ENCODE results near the gene HIVEP3.

Gene HIVEP3

DNA sequence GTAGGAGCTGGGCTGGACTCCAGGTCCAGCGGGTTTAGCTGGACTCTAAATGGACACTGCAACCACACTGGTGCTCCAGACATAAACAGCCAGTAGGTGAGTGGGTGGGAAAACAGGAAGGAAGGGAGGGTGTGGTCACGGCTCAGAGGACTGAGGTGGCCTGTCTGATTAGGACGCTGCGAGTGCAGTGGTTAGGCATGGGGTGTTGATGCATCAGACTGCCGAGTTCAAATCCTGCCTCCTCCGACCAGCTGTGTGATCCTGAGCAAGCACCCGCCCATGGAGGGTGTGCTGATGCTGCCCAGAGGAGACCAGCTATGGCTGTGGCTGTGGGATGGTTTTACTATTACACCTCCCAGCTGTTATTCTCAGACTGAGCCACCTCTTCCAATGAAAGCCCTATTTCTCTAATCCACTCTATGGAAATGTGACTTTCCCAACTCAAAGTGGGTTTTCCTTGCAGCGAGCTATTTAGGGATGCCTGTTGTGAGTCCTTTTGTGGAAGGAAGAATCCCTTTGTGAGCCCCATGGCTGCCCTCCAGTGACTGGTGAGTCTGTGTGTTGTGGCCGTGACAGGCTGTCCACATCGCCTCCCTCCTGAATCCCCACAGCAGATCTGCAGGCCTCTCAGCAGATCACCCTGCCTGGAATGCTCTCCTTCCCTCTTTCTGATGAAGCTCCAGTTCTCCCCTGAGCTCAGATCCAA, 377.7 kb downstream of the HIVEP3 start:
- DNase-seq, result no peak

DNA sequence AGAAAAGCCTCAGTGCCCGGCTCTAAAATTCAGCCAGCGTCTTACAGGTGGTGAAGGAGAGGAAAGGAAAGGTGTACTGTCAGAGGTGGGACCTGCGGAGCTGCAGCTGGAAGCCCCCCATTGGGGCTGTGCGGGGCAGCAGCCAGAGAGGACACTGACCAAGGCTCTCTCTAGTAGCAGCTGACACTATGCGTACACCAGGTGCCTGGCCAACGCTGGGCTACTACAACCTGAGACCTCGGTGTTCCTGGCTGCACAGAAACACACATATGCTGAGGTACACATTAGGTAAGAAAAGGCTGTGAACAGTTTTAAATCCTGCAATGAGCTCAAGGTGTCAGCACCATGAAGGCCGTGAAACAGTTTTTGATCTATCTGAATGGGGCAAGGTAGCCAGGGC, 378.7 kb downstream of the HIVEP3 start:
- DNase-seq, result no peak

DNA sequence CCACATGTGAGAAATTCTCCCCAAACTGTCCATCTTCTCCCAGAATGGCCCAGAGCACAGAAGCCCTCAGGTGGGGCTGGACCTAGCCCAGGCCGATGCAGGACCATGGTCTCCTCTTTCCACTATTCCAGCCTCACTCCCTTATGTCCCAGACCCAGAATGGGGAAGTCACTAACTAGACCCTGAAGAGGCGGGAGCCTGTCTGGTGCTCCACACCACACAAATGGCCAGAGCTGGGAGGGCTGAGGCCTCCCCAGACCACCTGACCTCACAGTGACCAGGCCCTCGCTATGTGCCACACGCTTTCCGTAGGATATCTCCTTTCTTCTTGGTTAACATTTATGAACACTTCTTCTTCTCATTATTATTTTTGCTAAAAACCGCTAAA, 379.3 kb downstream of the HIVEP3 start:
- no peak for DNase-seq

DNA sequence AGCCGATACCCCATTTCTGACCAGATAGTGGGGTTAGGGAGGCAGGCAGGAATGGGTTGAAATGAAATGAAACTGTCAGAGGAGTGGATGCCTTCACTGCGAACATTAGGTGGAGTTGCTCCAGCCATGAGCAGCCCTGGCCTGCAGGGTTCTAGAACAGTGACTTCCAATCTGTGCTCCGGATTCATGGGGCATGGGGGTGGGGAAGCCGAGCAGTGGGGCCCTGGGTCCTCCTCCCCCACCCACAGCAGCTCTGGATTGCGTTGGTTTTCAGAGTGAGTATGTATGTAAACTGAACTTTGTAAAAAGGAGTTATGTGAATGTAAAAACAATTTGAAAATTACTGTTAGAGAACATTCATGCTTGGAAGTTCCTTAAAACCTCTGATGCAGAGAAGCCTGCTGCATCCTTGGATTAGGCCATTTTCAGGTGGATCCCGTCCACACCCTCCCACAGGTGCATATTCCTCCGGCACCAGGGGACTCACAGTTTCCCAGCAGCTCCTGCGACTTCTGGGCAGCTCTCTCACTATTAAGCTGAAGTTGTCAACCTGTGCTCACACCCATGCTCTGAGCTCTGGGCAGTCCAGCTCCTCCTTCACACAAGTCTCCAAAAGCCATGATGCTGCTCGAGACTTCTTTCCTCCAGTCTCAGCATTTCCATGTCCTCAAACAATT, 379.8 kb downstream of the HIVEP3 start:
- no peak for DNase-seq

DNA sequence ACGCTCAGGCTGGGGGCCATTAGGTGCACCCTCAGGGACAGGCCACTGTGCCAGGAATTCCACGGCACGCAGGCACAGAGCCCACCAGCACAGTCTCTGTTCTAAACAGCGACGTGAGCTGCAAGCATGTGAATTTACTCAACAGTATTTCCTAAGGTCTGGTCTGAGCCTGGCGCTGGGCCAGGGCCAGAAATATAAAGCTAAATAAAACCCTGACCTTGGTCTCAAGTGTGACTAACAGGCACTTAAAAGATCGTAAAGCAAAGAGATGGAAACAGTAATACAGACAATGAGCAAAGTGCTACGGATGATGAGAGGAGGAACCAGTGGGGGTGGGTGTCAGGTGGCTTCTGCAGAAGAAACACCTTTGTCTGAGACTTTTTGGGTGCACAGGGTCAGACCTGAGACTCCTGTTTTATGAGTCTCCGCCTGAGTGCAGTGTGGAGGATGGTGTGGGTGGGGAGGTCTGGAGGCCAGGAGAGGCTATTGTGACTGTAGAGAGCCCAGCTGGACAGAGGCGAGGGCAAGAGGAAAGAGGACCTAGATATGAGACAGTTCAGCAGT, 380.9 kb downstream of the HIVEP3 start:
- no peak for DNase-seq

DNA sequence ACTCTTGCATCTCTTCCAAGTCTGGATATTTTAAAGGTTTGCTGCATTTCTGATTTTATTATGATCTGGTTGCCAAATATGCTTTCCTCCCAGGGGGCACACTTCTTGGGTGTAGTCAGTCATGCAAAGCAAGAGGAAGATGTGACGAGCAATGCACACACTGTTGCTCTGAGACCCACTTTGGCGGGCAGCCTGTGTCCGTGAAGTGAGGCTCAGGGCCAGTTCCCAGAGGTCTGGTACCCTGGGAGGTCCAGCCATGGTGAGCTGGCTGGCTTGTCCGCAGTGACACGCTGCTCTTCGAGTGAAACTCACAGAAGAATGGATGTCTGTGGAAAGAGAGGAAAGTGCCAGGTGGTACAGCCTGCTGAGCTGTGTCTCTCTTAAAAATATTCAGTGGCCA, 381.5 kb downstream of the HIVEP3 start:
- no peak for DNase-seq

DNA sequence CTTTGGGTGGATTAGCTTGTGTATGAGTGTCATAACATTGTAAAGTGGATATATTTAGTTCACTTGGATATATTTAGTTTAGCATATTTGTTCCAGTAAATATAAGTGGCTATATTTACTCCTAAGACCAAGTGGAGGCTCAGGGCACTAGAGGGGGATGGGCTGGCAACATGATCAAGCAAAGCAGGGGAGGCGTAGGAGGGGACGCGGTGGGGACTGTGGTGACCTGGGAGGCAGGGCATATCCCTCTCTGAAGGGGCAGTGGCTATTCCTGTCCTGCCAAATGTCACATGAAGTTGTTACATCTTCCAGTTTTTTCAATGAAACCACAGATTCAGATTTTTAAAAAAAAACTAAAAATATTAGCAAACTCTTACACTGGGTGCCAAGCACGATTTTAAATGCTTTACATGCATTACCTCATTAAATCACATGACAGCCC, 382.3 kb downstream of the HIVEP3 start:
- DNase-seq, result no peak

DNA sequence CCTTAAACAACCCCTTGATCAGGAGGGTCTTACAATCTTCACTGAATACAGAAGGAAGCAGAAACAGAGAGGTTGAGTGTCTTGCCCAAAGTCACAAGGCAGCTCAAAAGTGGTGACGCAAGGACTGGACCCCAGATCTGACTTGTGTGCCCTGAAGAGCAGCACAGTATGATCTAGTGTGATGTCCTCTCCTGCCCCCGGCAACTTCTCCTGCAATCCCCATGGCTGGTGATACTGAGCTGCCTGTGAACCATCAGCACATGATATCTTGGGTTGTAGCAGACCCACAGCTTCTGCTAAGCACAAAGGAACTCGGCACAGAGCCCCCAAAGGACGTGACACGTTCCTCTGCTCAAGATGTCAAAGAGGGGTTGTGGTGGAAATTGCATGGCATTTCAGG, 383.0 kb downstream of the HIVEP3 start:
- DNase-seq, result no peak

DNA sequence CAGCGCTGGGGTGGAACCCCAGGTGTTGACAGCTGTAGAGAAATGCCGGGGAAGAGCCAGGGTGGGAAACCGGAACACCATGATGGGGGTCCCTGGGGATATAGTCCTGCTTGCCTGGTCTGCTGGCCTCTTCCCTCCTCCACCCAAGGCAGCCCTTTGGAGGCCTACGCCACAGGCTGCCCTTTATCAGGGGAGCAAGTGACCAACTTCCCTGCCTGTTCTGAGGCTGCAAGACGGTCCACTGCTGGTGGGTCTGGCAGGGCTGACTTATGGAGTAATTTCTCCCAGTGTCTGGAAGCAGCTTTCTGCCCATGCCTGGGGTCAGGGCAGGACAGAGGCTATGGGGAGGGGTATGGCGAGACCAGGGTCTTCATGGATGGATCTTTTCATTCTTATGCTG, 383.4 kb downstream of the HIVEP3 start:
- no peak for DNase-seq

DNA sequence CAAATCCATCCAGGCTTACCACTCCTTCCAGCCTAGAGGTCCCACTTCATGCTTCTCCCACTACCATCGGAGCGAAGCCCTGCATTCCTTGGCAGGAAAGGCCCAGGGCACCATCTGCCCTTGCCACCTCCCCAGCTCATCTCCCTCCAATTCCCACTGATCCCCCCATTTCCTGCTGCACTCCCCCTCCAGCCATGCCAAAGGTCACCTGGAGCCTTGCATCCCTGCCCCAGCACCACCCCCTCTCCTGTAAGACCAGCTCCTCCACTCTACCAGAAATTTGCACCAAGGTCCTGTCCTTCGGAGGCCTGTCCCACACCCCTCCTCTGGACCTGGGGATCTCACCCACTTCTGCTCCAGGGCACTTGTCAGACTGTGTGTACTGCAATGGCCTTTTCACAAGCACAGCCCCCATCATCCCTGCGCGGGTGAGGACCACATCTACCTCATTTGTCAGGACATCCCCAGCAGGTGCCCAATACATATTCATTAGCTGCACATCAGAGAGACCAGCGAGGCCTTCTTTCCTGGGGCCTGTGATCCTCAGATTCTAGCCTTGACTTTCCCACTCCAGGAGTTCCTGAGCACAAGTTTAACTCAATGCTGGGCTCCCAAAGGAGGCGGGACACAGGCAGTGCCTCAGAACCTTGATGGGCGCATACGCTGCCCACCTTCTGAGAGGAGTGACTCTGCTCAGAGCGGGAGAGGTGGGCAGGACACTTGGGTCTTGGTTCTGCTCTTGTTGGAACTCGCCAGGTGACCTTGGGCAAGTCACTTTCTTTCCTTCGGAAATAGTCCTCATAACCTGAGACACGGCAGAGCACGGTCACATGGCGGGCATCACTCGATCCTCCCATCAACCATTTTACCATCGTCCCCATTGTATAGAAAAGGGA, 384.3 kb downstream of the HIVEP3 start:
- no peak for DNase-seq

DNA sequence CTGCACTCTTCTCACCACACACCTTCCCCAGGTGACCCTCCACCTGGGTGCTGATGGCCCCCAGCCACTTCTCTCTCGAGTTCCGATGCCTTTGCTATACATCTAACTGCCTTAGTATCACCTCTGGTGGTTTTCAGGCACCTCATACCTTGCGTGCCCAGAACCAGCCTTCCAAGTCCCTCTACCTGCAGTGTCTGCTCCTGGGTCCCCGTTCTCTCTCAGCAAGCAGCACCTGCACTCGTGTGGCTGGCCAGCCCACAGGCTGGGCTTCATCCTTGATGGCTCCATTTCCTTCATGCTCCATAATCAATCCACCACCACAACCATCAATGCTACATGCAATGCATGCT, 385.0 kb downstream of the HIVEP3 start:
- DNase-seq, result no peak

DNA sequence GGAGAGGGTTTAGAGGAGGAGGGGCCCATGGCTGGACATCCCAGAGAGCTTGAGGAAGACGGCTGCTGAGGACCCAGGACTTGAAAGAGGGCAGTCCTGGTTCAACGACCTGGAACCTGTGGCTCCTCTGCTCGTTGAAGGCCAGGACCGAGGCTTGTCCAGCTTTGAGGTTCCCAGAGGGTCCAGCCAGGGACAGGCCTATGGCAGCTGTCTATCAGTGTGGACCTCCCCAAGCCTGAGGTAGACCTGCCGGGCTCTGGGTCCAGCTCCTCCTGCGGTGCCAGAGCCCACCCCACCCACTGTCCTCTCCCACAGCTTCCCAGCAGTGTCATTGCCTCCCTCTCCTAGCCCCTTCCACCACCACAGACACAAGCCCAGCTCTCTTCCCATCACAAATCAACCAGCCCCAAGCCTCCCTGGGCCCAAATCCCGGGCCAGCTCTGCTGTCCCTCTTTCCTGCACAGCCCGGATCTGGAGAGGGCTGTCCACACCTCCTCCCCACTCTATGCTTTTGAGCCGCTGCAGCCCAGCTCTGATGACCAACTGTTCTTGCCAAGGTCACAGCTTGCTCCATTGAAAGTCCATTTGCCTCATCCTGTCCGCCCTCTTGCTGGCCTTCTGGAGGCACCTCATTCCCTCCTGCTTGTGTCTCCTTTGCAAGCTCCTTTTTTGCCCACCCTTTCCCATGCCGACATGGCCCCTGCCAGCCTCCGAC, 385.5 kb downstream of the HIVEP3 start:
- DNase-seq, result no peak

DNA sequence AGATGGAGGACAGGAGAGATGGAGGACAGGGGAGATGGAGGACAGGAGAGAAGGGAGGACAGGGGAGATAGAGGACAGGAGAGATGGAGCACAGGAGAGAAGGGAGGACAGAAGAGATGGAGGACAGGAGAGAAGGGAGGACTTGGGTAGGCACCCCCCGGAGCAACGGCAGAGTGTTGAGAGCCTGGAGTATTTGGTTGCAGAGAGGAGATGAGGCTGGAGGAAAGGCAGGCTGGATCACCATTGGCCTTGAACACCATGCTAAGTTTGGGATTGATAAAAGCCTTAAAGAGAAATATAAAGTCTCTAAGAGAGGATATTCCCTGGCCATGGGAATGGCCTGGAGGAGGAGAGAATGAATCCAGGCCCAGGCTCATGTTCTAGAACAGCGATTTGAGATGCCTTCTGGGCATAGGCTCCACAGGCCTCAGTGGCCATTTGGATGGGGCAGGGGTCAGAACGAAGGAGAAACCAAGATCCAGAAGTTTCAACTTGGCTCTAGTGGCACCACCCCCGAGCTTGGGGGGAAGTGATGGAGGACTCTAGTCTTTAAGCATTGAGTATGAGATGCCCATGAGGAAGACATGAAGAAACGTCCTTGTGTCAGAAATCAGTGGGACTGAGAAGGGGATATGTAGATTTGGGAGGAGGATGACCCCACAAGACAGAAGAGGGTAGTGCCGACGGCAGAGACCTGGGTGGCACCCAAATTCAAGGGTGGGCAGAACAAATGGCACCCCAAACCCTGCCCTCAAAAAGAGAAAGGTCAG, 386.3 kb downstream of the HIVEP3 start:
- no peak for DNase-seq

DNA sequence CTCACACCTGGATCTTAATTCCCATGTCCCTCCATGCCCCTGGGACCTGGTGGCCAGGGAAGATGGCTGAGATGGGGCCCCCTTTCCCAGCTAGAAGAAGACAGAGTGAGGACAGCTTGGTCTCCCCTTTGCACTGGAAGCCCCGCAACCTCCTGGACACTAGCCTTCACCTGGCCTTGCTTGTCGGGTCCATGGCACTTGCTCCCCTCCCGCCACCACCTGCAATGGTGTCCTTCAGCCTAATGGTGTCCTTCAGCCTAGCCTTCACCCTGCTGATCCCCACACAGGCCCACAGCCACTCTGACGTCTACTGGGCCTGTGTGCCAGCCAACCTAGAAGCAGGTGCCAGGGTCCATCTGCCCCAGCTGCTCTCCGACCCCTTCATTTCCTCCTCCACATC, 388.3 kb downstream of the HIVEP3 start:
- DNase-seq, result no peak

DNA sequence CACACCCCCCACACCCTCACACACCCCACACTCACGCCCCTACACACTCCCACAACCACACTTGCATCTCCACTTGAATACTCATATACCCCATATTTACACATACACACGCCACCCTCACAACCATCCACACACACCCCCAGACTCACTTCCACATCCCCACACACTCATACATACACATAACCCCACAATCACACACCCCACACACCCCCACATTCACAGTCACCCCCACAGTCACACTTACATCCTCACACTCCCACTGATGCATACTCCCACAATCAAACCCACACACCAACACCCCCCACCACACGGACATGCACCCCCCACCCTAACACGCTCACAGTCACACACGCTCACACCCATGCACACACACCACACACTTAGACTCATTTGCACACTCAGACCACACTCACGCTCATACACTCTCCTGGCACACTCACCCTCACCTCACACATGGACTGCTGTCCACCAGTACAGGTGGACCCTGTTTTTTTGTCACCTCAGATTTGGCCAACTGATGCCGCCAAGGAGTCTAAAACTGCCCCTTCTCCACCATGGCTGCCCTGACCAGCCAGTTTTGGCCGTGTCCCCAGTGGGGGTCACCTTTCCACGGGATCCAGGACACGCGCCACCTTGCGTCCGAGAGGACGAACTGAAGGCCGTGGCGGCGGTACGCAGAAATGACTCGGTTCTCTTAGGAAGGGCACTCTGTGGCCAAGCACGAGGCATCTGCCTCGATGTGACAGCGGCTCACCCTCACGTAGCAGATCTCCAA, 388.9 kb downstream of the HIVEP3 start:
- DNase-seq, result no peak

DNA sequence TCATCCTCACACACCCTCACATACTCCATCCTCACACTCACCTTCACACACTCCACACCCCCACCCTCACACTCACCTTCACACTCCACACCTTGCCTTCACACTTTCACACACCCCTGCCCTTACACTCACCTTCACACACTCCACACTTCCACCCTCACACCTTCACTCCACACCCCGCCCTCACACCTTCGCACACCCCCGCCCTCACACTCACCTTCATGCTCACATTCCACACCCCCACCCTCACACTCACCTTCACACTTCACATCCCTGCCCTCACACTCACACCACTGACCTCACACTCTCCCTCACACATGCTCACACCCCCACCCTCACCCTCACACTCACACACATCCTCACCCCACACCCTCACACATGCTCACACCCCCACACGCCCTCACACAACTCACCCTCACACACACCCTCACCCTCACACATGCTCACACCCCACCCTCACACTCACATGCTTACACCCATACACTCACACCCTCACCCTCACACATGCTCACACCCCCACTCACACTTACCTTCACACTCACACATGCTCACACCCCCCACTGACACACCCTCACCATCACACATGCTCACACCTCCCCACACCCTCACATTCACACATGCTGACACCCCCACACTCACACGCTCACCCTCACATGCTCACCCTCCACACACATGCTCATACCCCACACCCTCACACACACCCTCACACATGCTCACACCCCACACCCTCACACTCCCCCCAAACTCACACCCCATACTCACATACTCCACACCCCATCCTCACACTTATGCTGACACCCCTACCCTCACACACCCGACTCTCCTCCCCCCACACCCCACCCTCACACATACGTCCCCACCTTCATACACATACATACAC, 389.8 kb downstream of the HIVEP3 start:
- DNase-seq, result no peak

DNA sequence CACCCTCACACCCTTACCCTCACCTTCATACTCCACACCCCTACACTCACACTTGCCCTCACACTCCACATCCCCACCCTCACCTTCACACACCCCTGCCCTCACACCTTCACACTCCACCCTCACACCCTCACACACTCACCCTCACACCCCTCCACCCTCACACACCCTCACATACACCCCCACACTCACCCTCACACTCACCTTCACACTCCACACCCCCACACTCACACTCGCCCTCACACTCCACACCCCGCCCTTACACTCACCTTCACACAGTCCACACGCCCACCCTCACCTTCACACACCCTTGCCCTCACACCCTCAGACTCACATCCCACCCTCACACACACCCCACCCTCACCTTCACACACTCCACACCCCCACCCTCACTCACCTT, 390.6 kb downstream of the HIVEP3 start:
- no peak for DNase-seq

DNA sequence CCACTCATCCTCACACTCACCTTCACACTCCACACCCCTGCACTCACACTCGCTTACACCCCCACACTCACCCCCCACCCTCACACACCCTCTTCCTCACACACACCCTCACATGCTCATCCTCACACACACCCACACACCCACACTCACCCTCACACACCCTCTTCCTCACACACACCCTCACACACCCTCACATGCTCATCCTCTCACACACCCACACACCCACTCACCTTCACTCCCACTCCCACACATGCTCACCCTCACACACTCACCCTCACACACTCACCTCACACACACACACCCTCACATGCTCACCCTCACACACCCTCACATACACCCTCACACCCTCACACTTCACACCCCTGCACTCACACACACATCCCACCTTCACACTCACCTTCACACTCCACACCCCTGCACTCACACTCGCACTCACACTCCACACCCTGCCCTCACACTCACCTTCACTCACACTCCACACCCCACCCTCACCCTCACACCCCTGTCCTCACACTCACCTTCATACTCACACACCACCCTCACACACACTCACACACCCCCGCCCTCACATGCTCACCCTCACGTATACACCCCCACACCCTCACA, 391.7 kb downstream of the HIVEP3 start:
- DNase-seq, result no peak

DNA sequence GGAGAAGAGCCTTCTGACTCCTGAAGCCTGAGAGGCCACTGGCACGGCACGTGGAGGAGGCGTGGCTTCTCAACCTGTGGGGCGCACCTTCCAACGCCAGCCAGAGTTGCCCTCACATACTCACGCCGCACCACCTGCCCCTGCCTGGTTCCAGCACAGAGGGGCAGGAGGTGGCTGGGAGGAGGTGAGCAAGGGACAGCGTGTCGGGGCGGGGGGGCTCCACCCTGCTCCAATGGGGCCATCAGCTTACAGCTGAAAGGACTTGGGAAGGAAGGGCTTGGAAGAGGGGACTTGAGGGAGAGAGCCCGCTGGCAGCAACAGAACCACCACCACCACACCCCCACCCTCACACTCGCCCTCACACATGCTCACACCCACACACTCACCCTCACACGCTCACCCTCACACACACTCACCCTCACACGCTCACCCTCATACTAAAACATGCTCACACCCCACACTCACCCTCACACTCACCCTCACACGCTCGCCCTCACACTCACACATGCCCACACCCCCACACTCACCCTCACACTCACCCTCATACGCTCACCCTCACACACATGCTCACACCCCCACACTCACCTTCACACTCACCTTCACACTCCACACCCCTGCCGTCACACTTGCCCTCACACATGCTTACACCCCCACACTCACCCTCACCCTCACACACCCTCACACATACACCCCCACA, 392.7 kb downstream of the HIVEP3 start:
- no peak for DNase-seq
